ENCODE data around the gene KIF26B. TPM values are rescaled to one million over a fixed set of nuclear protein-coding genes. Genes with fewer than 3 reads are reported as not detected.
"Not testable (repeated sequence)": the region's sequence is repeated elsewhere in the genome, so short reads cannot be mapped to it uniquely, and the experiment has no call there.

Gene KIF26B
- total RNA-seq, 2 experiments from 2014 or later = not detected

GRCh38 chr1:245317217-245317616 is 162.4 kb downstream of the KIF26B start:
- CTCF ChIA-PET (ENCODE audit: unreplicated experiment) = no interaction called here

GRCh38 chr1:245319094-245319493 is 164.3 kb downstream of the KIF26B start:
- intact Hi-C loops (cut with micrococcal nuclease; ENCODE audit: unreplicated experiment) = no loop called here
- Histone ChIP-seq H3K4me1 (ENCODE audit: insufficient read depth, low read length, poor library complexity, severe bottlenecking) (no peaks in the 10 kb centered on the region), H2AFZ (ENCODE audit: low read length) (no peak overlapping the region), H3K36me3 (ENCODE audit: insufficient read depth, low read length) (no peaks in the 10 kb centered on the region), H3K27ac (ENCODE audit: low read depth, low read length, poor library complexity, severe bottlenecking) (no peak overlapping the region), H3K4me2 (ENCODE audit: low read length) (no peak overlapping the region), H3K9me2 (ENCODE audit: insufficient read depth, low read length) (no peaks in the 10 kb centered on the region), H3K79me2 (ENCODE audit: insufficient read depth, low read depth, low read length) (no peaks in the 10 kb centered on the region), H4K20me1 (ENCODE audit: insufficient read depth, low read length) (no peaks in the 10 kb centered on the region), H3K9me3 (ENCODE audit: low read length) (no peaks in the 10 kb centered on the region), H3K4me3 (ENCODE audit: low read depth, low read length, poor library complexity, severe bottlenecking) (no peak overlapping the region)
- TF ChIP-seq CTCF (conservative IDR thresholded peaks at IDR 0.05; ENCODE audit: low read length) = no peak
- TF ChIP-seq EZH2phosphoT487 (IDR thresholded peaks at IDR 0.05; ENCODE audit: borderline replicate concordance, low read depth, low read length) = no peak
- ChIA-PET CTCF (ENCODE audit: unreplicated experiment) (no interaction called here), POLR2A (no interaction called here)
- no peak for DNase-seq (ENCODE audit: low spot score)
- no TSS peak for BruUV-seq (replicated peaks)

More at GRCh38 chr1:245317217-245317616, 162.4 kb downstream of the KIF26B start:
- Histone ChIP-seq H3K79me2 (ENCODE audit: insufficient read depth, low read depth, low read length) (no peaks in the 10 kb centered on the region), H2AFZ (ENCODE audit: low read length) (no peak overlapping the region), H3K4me1 (ENCODE audit: insufficient read depth, low read length, poor library complexity, severe bottlenecking) (no peaks in the 10 kb centered on the region), H3K27ac (ENCODE audit: low read depth, low read length, poor library complexity, severe bottlenecking) (no peak overlapping the region), H4K20me1 (ENCODE audit: insufficient read depth, low read length) (no peaks in the 10 kb centered on the region), H3K9me3 (ENCODE audit: low read length) (no peaks in the 10 kb centered on the region), H3K9me2 (ENCODE audit: insufficient read depth, low read length) (no peaks in the 10 kb centered on the region), H3K36me3 (ENCODE audit: insufficient read depth, low read length) (no peaks in the 10 kb centered on the region), H3K4me2 (ENCODE audit: low read length) (no peak overlapping the region), H3K4me3 (ENCODE audit: low read depth, low read length, poor library complexity, severe bottlenecking) (no peak overlapping the region)
- DNase-seq (ENCODE audit: low spot score) = no peak
- intact Hi-C loops (cut with micrococcal nuclease; ENCODE audit: unreplicated experiment) = no loop called here
- no peak for TF ChIP-seq CTCF (conservative IDR thresholded peaks at IDR 0.05; ENCODE audit: low read length)
- TF ChIP-seq EZH2phosphoT487 (IDR thresholded peaks at IDR 0.05; ENCODE audit: borderline replicate concordance, low read depth, low read length) = no peak
- no TSS peak for BruUV-seq (replicated peaks)
- POLR2A ChIA-PET = no interaction called here

DNA sequence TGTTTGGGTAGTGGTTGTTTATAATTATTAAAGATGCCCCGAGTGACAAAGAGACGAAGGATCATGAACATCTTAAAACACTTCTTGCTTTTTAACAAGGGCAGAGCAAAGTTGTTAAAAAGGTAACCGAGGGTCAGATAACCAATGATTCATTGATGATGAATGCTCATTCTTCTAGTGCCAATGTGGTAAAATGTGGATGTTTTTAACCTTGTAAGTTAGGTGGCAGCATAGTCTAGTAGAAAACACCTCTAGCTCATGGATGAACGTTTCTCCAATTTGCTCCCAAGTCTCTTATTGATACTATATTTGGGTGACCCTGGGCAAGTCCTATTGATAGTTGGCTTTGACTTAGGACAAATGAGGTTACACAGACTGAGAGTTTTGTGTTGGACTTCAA is 167.9 kb downstream of the KIF26B start:
- Histone ChIP-seq H3K36me3 (ENCODE audit: insufficient read depth, low read length) (no peaks in the 10 kb centered on the region), H3K9me3 (ENCODE audit: low read length) (no peaks in the 10 kb centered on the region), H3K4me2 (ENCODE audit: low read length) (no peak overlapping the region), H3K4me3 (ENCODE audit: low read depth, low read length, poor library complexity, severe bottlenecking) (no peak overlapping the region), H3K79me2 (ENCODE audit: insufficient read depth, low read depth, low read length) (no peaks in the 10 kb centered on the region), H2AFZ (ENCODE audit: low read length) (no peak overlapping the region), H3K27ac (ENCODE audit: low read depth, low read length, poor library complexity, severe bottlenecking) (no peak overlapping the region), H3K9me2 (ENCODE audit: insufficient read depth, low read length) (no peaks in the 10 kb centered on the region), H4K20me1 (ENCODE audit: insufficient read depth, low read length) (no peaks in the 10 kb centered on the region), H3K4me1 (ENCODE audit: insufficient read depth, low read length, poor library complexity, severe bottlenecking) (no peaks in the 10 kb centered on the region)
- CTCF ChIA-PET (ENCODE audit: unreplicated experiment) = no interaction called here
- POLR2A ChIA-PET = interaction anchor here (1.5 kb wide), 1 partner anchor 10 kb away, joined by 5 read pairs; no protein-coding TSS in a partner anchor
- BruUV-seq (replicated peaks) = no TSS peak
- intact Hi-C loops (cut with micrococcal nuclease; ENCODE audit: unreplicated experiment) = no loop called here
- no peak for DNase-seq (ENCODE audit: low spot score)
- TF ChIP-seq CTCF (conservative IDR thresholded peaks at IDR 0.05; ENCODE audit: low read length) (no peak), EZH2phosphoT487 (IDR thresholded peaks at IDR 0.05; ENCODE audit: borderline replicate concordance, low read depth, low read length) (no peak)

DNA sequence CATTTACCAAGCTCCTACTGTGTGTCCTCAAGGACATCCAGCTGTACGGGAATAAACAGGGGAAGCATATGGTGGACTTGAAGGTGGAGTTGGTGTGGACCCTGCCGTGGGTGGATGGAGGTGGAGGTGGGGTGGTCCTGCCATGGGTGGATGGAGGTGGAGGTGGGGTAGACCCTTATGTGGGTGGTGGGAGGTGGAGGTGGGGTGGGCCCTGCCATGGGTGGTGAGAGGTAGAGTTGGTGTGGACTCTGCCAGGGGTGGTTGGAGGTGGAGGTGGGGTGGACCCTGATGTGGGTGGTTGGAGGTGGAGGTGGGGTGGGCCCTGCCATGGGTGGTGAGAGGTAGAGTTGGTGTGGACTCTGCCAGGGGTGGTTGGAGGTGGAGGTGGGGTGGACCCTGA is 169.0 kb downstream of the KIF26B start:
- BruUV-seq (replicated peaks); CTCF ChIA-PET (ENCODE audit: unreplicated experiment); DNase-seq (ENCODE audit: low spot score): not testable (repeated sequence)

More for the DNA sequence above, 169.0 kb downstream of the KIF26B start:
- H2AFZ ChIP-seq (ENCODE audit: low read length); H3K27ac ChIP-seq (ENCODE audit: low read depth, low read length, poor library complexity, severe bottlenecking); H3K36me3 ChIP-seq (ENCODE audit: insufficient read depth, low read length); H3K9me3 ChIP-seq (ENCODE audit: low read length); H4K20me1 ChIP-seq (ENCODE audit: insufficient read depth, low read length); H3K4me1 ChIP-seq (ENCODE audit: insufficient read depth, low read length, poor library complexity, severe bottlenecking); H3K9me2 ChIP-seq (ENCODE audit: insufficient read depth, low read length); H3K4me3 ChIP-seq (ENCODE audit: low read depth, low read length, poor library complexity, severe bottlenecking); intact Hi-C loops (cut with micrococcal nuclease; ENCODE audit: unreplicated experiment); H3K4me2 ChIP-seq (ENCODE audit: low read length); H3K79me2 ChIP-seq (ENCODE audit: insufficient read depth, low read depth, low read length): not testable (repeated sequence)
- POLR2A ChIA-PET = interaction anchor here (1.5 kb wide), 1 partner anchor 11 kb away, joined by 5 read pairs; no protein-coding TSS in a partner anchor

Data from OCI-LY7 (cell line).